GM12873 (cell line): ENCODE results near the gene TAS2R41.

Experiments
- TF ChIP-seq, protein P1 (sequence below): IDR thresholded peaks from 2 replicates; pipeline ENCODE4 v1.5.1; 2012; ENCODE audit warnings: low read depth, mild to moderate bottlenecking, moderate library complexity, low read length, control low read depth; ENCODE audit not compliant: insufficient read depth; ENCODE audit errors: missing control alignments

The TAS2R41 gene

GRCh38 chr7:143504215-143504936, 26.7 kb downstream of the TAS2R41 start:
- TF ChIP-seq, protein P1, sequence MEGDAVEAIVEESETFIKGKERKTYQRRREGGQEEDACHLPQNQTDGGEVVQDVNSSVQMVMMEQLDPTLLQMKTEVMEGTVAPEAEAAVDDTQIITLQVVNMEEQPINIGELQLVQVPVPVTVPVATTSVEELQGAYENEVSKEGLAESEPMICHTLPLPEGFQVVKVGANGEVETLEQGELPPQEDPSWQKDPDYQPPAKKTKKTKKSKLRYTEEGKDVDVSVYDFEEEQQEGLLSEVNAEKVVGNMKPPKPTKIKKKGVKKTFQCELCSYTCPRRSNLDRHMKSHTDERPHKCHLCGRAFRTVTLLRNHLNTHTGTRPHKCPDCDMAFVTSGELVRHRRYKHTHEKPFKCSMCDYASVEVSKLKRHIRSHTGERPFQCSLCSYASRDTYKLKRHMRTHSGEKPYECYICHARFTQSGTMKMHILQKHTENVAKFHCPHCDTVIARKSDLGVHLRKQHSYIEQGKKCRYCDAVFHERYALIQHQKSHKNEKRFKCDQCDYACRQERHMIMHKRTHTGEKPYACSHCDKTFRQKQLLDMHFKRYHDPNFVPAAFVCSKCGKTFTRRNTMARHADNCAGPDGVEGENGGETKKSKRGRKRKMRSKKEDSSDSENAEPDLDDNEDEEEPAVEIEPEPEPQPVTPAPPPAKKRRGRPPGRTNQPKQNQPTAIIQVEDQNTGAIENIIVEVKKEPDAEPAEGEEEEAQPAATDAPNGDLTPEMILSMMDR, result no peak

DNA sequence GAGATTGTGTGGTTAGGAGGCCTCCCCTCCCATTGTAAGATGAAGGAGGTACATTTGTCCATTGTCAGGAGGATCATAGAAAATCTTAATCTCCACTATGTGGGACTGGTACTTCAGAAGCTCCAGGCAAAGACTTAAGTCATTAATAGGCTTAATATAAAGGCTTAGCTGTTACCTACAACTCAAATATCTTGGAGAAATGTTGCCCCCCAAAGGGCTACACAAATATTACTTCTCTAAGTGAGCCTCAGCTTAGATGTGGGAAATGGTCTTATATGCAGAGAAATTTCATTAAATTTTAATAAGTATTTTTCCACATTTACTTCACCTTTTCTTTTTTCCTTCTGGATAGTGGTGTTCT, 27.2 kb downstream of the TAS2R41 start:
- TF ChIP-seq, protein P1, result no peak

- TF ChIP-seq, protein P1, result no peak
These were observed 28.2 kb downstream of the TAS2R41 start for GRCh38 chr7:143505838-143506237.

DNA sequence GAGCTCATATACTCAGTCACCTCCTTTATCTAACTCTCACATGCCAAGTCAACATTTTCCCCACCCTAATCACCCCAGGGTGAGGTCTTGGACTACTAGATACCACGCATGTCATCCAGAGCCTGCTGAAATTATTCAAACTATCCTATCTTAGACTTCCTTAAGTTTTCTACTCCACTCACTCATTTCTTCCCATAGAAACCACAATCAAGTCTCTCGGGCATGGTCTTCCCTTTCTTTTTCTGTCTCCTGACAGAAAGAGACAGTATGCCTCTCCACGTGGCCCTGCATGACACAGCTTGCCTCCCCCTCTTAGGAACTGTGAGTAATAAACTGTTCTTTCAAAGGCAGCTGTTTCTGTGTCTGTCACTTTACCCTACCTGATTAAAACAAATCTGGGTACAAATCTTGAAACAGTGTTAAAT, 29.4 kb downstream of the TAS2R41 start:
- TF ChIP-seq, protein P1, result no peak

DNA sequence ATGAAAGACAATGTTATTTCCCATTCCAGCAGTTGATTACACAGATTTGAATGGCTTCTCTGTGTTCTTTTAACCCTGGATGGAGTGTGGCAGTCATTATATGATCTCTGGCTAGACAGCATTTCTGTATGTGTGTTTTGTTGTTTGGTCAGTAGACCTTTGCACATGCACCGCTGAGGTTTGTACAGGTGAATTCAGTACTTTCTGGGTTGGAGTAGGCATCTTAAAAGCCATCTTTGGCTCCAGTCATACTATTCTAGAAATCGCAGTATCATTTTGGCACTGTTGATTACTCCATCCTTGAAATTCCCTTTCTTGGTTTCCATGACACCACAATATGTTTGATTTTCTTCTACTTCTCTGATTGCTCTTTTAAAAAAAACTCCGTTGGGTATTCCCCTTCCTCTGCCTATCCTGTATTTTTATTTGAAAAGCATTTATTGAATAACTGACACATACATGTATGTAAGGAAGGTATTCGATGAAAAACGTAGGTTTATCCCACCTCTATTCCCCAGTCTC, 29.9 kb downstream of the TAS2R41 start:
- TF ChIP-seq, protein P1, result no peak

DNA sequence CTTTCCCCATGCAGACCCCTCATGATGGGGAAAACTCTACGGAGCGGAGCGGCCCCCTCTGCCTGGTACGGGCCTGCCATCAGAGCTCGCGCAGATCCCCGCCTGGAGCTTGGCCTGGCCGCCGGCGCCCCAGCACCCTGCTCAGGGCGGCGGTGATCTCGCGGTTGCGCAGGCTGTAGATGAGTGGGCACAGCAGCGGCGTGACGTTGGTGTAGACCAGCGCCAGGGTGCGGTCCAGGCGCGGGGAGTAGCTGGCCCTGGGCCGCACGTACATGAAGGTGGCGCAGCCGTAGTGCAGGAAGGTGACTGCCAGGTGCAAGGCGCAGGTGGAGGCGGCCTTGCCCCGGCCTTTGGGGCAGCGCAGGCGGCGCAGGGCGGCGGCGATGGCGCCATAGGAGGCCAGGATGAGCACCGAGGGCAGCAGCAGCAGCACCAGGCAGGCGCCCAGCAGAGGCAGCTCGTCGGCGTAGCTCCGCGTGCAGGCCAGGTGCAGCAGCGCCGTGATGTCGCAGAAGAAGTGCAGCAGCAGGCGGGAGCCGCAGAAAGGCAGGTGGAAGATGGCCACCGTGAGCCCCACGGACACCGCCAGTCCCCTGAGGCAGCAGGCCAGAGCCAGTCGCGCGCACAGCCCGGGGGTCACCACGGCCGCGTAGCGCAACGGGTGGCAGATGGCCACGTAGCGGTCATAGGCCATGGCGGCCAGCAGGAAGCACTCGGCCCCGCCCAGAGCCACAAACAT, 33.4 kb downstream of the TAS2R41 start:
- TF ChIP-seq, protein P1, result no peak

DNA sequence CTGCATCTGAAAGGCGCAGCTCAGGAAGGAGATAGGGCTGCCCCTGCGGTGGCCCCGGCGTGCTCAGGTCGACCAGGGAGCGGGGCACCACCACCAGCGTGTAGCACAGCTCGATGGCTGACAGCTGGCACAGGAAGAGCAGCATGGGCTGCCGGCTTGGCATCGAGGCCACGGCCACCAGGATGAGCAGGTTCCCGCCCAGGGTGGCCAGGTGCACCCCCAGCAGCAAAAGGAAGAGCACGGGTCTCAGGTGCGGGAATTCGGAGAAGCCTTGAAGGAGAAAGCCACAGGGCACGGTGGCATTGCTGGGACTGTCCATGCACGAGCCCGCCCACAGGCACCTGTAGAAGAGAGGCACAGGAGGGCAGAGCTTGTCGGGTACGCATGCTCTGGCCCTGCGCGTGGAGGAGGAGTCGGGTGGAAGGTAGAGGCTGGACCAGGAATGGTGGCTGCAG, 33.9 kb downstream of the TAS2R41 start:
- TF ChIP-seq, protein P1, result no peak
